ENCODE measurements around the gene EIF5A2.
"Not testable (repeated sequence)": the region's sequence is repeated elsewhere in the genome, so short reads cannot be mapped to it uniquely, and the experiment has no call there.

Gene EIF5A2

GRCh38 chr3:170947018-170947769 lies 38.8 kb upstream of the EIF5A2 start:
- no peak for DNase-seq
- intact Hi-C loops (cut with DNase I; ENCODE audit: low total_unique reads): no loop called here
- no peak for TF ChIP-seq CTCF (IDR thresholded peaks at IDR 0.05)
- Histone ChIP-seq H3K27ac (no peak overlapping the region), H3K9me3 (peaks cover 0 to 4% (median 0%) of the 10 kb centered on the region in 3 donors), H3K4me3 (no peak overlapping the region), H3K36me3 (no peaks in the 10 kb centered on the region), H3K4me1 (no peaks in the 10 kb centered on the region), H3K27me3 (no peaks in the 10 kb centered on the region)

- Histone ChIP-seq H3K27ac (no peak overlapping the region), H3K4me1 (no peaks in the 10 kb centered on the region), H3K36me3 (no peaks in the 10 kb centered on the region), H3K9me3 (peaks cover 0 to 14% (median 7%) of the 10 kb centered on the region in 3 donors), H3K4me3 (no peak overlapping the region), H3K27me3 (no peaks in the 10 kb centered on the region)
- intact Hi-C loops (cut with DNase I; ENCODE audit: low total_unique reads): no loop called here
- no peak for TF ChIP-seq CTCF (IDR thresholded peaks at IDR 0.05)
- DNase-seq: no peak
Measured at GRCh38 chr3:170942011-170942410, 33.6 kb upstream of the EIF5A2 start.

GRCh38 chr3:170941551-170941950 lies 33.1 kb upstream of the EIF5A2 start:
- peaks cover 0 to 11% (median 7%) of the 10 kb centered on the region in 3 donors for H3K9me3 ChIP-seq
- no peaks in the 10 kb centered on the region for H3K4me1 ChIP-seq
- no peak for DNase-seq
- H3K4me3 ChIP-seq: no peak overlapping the region
- no peak overlapping the region for H3K27ac ChIP-seq
- intact Hi-C loops (cut with DNase I; ENCODE audit: low total_unique reads): no loop called here
- TF ChIP-seq CTCF (IDR thresholded peaks at IDR 0.05): no peak
- no peaks in the 10 kb centered on the region for H3K27me3 ChIP-seq
- H3K36me3 ChIP-seq: no peaks in the 10 kb centered on the region

GRCh38 chr3:170933039-170933438 lies 24.6 kb upstream of the EIF5A2 start:
- H3K4me1 ChIP-seq; DNase-seq; H3K36me3 ChIP-seq; intact Hi-C loops (cut with DNase I; ENCODE audit: low total_unique reads); H3K4me3 ChIP-seq; H3K9me3 ChIP-seq; H3K27ac ChIP-seq; H3K27me3 ChIP-seq: not testable (repeated sequence)

- intact Hi-C loops (cut with DNase I; ENCODE audit: low total_unique reads); H3K27me3 ChIP-seq; DNase-seq; H3K27ac ChIP-seq; H3K4me1 ChIP-seq; H3K36me3 ChIP-seq; H3K4me3 ChIP-seq: not testable (repeated sequence)
- H3K9me3 ChIP-seq: peaks cover 0 to 10% (median 0%) of the 10 kb centered on the region in 3 donors
Measured at GRCh38 chr3:170923553-170923952, 15.1 kb upstream of the EIF5A2 start.

GRCh38 chr3:170918715-170919114 lies 10.3 kb upstream of the EIF5A2 start:
- TF ChIP-seq CTCF (IDR thresholded peaks at IDR 0.05): no peak
- DNase-seq: no peak
- H3K4me1 ChIP-seq: no peaks in the 10 kb centered on the region
- H3K36me3 ChIP-seq: no peaks in the 10 kb centered on the region
- peaks cover 0 to 17% (median 0%) of the 10 kb centered on the region in 3 donors for H3K9me3 ChIP-seq
- no peak overlapping the region for H3K4me3 ChIP-seq
- H3K27ac ChIP-seq: no peak overlapping the region
- H3K27me3 ChIP-seq: no peaks in the 10 kb centered on the region
- intact Hi-C loops (cut with DNase I; ENCODE audit: low total_unique reads): no loop called here
